Cardiac fibroblast (primary cell): ENCODE measurements around the gene ZNF236.
A peak's percentile ranks its signal among the peaks of the same experiment; 100 is the strongest.

Experiments used
- DNase-seq, 2 donors: peaks; one replicate each; pipeline versions ENCODE4 v3.0.0 to v3.0.0-alpha.2; 2010; ENCODE audit warnings: low read depth in 2 of 2
- H3K4me3 ChIP-seq, 2 donors: replicated peaks in 1 of 2; 1 replicate in 1 of 2; 2 replicates in 1 of 2; pipeline ENCODE4 v1.5.1; 2011; ENCODE audit warnings: low read depth in 2 of 2, low read length in 2 of 2, mild to moderate bottlenecking in 2 of 2, moderate library complexity in 1 of 2
- TF ChIP-seq, protein P1 (sequence below): IDR thresholded peaks from one replicate; pipeline ENCODE4 v1.5.1; 2011; ENCODE audit warnings: low read depth, mild to moderate bottlenecking, low read length, inconsistent platforms

Gene ZNF236

DNA sequence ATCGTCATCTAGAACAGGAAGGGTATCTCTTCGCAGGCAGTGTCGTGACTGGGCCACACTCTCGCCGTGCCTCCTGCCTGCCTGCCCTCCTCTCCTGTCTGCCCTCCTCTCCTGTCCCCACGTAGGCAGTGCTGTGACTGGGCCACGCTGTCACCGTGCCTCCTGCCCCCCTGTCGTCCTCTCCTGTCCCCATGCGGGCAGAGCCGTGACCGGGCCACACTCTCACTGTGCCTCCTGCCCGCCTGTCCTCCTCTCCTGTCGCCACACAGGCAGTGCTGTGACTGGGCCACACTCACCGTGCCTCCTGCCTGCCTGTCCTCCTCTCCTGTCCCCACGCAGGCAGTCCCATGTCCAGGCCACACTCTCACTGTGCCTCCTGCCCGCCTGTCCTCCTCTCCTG, 51.4 kb downstream of the ZNF236 start:
- DNase-seq = no peak
- no peak overlapping the region for H3K4me3 ChIP-seq
- TF ChIP-seq, protein P1, sequence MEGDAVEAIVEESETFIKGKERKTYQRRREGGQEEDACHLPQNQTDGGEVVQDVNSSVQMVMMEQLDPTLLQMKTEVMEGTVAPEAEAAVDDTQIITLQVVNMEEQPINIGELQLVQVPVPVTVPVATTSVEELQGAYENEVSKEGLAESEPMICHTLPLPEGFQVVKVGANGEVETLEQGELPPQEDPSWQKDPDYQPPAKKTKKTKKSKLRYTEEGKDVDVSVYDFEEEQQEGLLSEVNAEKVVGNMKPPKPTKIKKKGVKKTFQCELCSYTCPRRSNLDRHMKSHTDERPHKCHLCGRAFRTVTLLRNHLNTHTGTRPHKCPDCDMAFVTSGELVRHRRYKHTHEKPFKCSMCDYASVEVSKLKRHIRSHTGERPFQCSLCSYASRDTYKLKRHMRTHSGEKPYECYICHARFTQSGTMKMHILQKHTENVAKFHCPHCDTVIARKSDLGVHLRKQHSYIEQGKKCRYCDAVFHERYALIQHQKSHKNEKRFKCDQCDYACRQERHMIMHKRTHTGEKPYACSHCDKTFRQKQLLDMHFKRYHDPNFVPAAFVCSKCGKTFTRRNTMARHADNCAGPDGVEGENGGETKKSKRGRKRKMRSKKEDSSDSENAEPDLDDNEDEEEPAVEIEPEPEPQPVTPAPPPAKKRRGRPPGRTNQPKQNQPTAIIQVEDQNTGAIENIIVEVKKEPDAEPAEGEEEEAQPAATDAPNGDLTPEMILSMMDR = no peak

DNA sequence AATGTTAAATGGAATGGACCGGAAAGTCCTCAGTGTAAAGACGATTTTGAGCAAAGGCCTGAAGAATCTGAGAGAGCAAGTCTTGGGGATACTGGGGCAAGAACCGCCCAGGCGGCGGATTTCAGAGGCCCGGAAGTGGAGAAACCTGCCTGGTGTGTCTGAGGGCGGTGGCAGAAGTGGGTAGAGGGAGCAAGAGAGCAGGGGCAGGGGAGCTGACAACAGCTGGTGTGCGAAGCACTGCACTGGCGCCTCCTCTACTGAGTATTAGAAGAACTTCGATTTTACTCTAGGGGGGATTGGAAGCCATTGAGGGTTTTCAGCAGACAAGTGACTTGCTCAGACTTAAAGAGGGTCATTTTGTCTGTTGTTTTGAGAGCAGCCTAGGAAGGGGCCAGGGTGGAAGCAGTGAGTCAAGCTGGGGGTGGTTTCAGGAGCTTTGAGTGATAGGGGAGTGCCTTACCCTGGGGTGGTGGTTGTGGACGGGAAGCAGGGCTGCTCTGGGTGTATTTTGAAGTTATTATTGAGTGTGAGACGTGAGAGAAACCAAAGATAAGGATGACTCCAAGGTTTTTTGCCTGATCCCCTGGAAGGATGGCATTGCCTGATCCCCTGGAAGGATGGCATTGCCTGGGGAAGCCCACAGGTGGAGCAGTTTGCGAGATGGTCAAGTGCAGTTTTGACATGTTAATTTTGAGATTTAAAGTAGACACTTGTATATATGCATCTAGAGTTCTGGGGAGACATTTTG, 52.5 kb downstream of the ZNF236 start:
- TF ChIP-seq, protein P1 = no peak
- DNase-seq = no peak
- no peak overlapping the region for H3K4me3 ChIP-seq

DNA sequence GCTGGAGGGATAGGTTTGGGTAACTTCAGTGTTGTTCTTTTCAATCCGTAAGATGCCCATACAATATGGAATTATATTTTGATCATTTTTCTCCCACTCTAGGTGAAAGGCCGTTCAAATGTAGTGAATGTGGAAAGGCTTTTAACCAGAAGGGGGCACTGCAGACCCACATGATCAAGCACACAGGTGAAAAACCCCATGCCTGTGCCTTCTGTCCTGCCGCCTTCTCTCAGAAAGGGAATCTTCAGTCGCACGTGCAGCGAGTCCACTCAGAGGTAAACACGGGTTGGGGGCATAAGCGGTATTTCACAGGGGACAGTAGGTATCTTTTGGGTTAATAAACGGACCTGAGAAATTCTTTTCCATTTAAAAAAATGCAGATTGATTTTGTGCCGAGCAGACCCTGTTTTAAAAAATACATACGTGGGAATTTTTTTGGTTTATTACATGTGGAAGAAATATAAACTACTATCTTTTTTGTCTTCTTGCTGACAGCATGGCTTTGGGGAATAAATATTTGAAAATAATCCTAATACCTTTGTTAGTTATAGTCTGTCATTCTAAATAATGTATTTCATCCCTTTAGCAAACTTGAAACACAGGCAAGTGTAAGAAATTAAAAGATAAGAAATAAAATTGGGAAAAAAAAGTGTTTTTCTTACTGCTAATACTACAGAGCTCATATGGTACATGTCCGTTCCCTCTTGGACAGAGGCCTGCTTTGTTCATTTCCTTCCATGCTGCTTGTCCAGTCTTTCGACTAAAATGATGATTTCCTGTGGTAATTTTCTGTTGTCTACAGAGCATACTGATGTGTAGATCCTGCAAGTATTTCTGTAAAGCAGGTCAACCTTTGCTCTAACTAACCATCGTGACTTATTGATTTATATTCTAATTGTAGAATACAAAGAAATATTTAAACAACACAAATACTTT, 53.3 kb downstream of the ZNF236 start:
- peak; percentile 53 to 57 for DNase-seq
- TF ChIP-seq, protein P1 = peak; percentile 70
- H3K4me3 ChIP-seq = no peak overlapping the region

DNA sequence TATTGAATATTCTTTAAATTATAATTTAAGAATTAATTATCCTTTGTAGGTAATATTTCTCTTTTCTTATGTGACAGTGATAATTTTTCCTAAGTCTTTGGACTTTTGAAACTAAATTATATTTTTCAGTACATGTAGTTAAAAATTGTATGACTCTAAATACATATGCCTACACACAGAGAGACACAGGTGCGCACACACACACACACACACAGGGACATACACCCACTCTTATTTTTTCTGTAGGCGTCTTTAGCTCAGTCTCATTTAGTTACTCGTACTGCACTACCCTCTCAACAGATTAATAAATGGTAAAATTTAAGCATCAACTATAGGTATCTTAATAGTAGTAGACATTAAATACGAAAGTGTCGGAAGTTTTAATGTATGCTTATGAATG, 56.1 kb downstream of the ZNF236 start:
- TF ChIP-seq, protein P1 = no peak
- DNase-seq = no peak

DNA sequence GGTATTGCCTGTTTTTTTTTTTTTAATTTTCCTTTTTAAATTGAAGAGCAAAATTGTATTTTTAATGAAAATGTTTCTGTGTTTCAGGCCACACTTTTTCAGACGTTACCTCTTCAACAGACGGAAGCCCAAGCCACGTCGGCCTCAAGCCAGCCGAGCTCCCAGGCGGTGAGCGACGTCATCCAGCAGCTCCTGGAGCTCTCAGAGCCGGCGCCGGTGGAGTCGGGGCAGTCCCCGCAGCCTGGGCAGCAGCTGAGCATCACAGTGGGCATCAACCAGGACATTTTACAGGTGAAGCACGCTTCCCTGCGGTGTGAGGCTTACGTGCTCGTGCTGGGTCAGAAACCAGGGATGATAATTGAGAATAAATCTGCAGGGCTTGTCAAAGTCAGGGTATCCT, 57.7 kb downstream of the ZNF236 start:
- H3K4me3 ChIP-seq = no peak overlapping the region
- TF ChIP-seq, protein P1 = no peak
- DNase-seq = no peak

More for the DNA sequence above, 56.1 kb downstream of the ZNF236 start:
- no peak overlapping the region for H3K4me3 ChIP-seq

DNA sequence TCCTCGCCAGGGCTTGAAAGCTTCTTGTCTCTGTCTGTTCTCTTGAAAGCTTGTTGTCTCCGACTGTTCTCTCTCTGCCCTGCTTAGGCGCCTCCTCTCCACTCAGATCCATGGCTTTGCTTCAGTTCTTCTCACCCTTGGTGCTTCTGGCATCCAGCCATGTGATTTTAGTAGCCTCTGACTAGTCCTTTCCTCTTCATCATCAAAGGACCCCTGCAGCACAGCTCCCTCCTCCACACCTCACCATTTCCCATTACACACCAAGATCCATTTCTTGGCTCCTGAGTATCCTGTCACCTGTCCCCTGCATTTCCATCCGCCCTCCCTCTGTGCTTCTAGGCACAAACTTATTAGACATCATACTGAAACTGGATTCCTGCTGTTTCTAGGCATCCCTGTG, 59.4 kb downstream of the ZNF236 start:
- DNase-seq = no peak
- TF ChIP-seq, protein P1 = no peak

More for the DNA sequence above, 59.4 kb downstream of the ZNF236 start:
- no peak overlapping the region for H3K4me3 ChIP-seq
